CD4-positive, alpha-beta T cell treated with Interleukin-15 for 4 hours (primary cell): ENCODE data around the gene BTRC.
"Not testable (repeated sequence)": the region's sequence is repeated elsewhere in the genome, so short reads cannot be mapped to it uniquely, and the experiment has no call there.

Experiments
- DNase-seq: peaks from one replicate; pipeline ENCODE4 v3.0.0-alpha.2; 2020; ENCODE audit warnings: low spot score

BTRC gene

GRCh38 chr10:101585841-101586240 is 231.9 kb downstream of the BTRC start:
- no peak for DNase-seq

- peak; percentile 89 for DNase-seq
Observed at GRCh38 chr10:101587725-101588653, 234.0 kb downstream of the BTRC start, which contains the start of the genes DPCD and POLL. Gene DPCD, plus strand, starts transcription at chr10:101588321. Its CDS starts 16 bp downstream, at chr10:101588337. Gene POLL, minus strand, starts transcription at chr10:101588257. Its CDS starts 897 bp downstream, at chr10:101587360.

GRCh38 chr10:101588879-101589278 is 234.9 kb downstream of the BTRC start:
- DNase-seq: no peak

- not testable (repeated sequence) for DNase-seq
Observed at GRCh38 chr10:101593331-101593730, 239.4 kb downstream of the BTRC start.

- no peak for DNase-seq
Observed at GRCh38 chr10:101595591-101596433, 241.8 kb downstream of the BTRC start.

- DNase-seq: no peak
Observed at GRCh38 chr10:101597091-101597900, 243.3 kb downstream of the BTRC start.

GRCh38 chr10:101601541-101601940 is 247.6 kb downstream of the BTRC start:
- no peak for DNase-seq

GRCh38 chr10:101602761-101603398 is 248.9 kb downstream of the BTRC start:
- DNase-seq: peak; percentile 25
